ENCODE data around the gene FOXI1.
"Not testable (repeated sequence)": the region's sequence is repeated elsewhere in the genome, so short reads cannot be mapped to it uniquely, and the experiment has no call there.

The FOXI1 gene

GRCh38 chr5:170126061-170126460 is 20.4 kb downstream of the FOXI1 start:
- DNase-seq (ENCODE audit: low read depth in 2 of 2): no peak

GRCh38 chr5:170126626-170127025 is 20.9 kb downstream of the FOXI1 start:
- no peak for DNase-seq (ENCODE audit: low read depth in 2 of 2)

GRCh38 chr5:170131235-170131634 is 25.5 kb downstream of the FOXI1 start:
- DNase-seq (ENCODE audit: low read depth in 2 of 2): no peak

GRCh38 chr5:170132269-170132975 is 26.7 kb downstream of the FOXI1 start:
- DNase-seq (ENCODE audit: low read depth in 2 of 2): no peak

GRCh38 chr5:170132976-170133448 is 27.3 kb downstream of the FOXI1 start:
- no peak for DNase-seq (ENCODE audit: low read depth in 2 of 2)

- no peak for DNase-seq (ENCODE audit: low read depth in 2 of 2)
Observed at GRCh38 chr5:170135796-170136490, 30.2 kb downstream of the FOXI1 start.

GRCh38 chr5:170136506-170136905 is 30.8 kb downstream of the FOXI1 start:
- no peak for DNase-seq (ENCODE audit: low read depth in 2 of 2)

GRCh38 chr5:170137694-170138214 is 32.1 kb downstream of the FOXI1 start:
- DNase-seq (ENCODE audit: low read depth in 2 of 2): no peak

GRCh38 chr5:170138273-170138672 is 32.6 kb downstream of the FOXI1 start:
- no peak for DNase-seq (ENCODE audit: low read depth in 2 of 2)

GRCh38 chr5:170139786-170140335 is 34.2 kb downstream of the FOXI1 start:
- DNase-seq (ENCODE audit: low read depth in 2 of 2): no peak

- not testable (repeated sequence) for DNase-seq (ENCODE audit: low read depth in 2 of 2)
Observed at GRCh38 chr5:170141196-170141595, 35.5 kb downstream of the FOXI1 start.

GRCh38 chr5:170141636-170142035 is 35.9 kb downstream of the FOXI1 start:
- DNase-seq (ENCODE audit: low read depth in 2 of 2): no peak

GRCh38 chr5:170142196-170142595 is 36.5 kb downstream of the FOXI1 start:
- DNase-seq (ENCODE audit: low read depth in 2 of 2): no peak

- DNase-seq (ENCODE audit: low read depth in 2 of 2): no peak
Observed at GRCh38 chr5:170143091-170143490, 37.4 kb downstream of the FOXI1 start.

GRCh38 chr5:170143710-170144109 is 38.0 kb downstream of the FOXI1 start:
- DNase-seq (ENCODE audit: low read depth in 2 of 2): no peak

- DNase-seq (ENCODE audit: low read depth in 2 of 2): no peak
Observed at GRCh38 chr5:170144286-170145023, 38.8 kb downstream of the FOXI1 start.

GRCh38 chr5:170145462-170145861 is 39.8 kb downstream of the FOXI1 start:
- DNase-seq (ENCODE audit: low read depth in 2 of 2): no peak

- no peak for DNase-seq (ENCODE audit: low read depth in 2 of 2)
Observed at GRCh38 chr5:170147051-170147752, 41.5 kb downstream of the FOXI1 start.

GRCh38 chr5:170147753-170148264 is 42.1 kb downstream of the FOXI1 start:
- DNase-seq (ENCODE audit: low read depth in 2 of 2): no peak

GRCh38 chr5:170148430-170149205 is 42.9 kb downstream of the FOXI1 start:
- no peak for DNase-seq (ENCODE audit: low read depth in 2 of 2)

GRCh38 chr5:170149206-170149515 is 43.5 kb downstream of the FOXI1 start:
- no peak for DNase-seq (ENCODE audit: low read depth in 2 of 2)

Measured in stimulated activated CD4-positive, alpha-beta T cell treated with anti-CD3 and anti-CD28 coated beads, Interleukin-1b, Interleukin-23, amount 100 ng/mL, for 4 hours (primary cell).